ENCODE measurements around the gene FOXP1. TPM values are rescaled to one million over a fixed set of nuclear protein-coding genes. Genes with fewer than 3 reads are reported as not detected.

The FOXP1 gene
- total RNA-seq, 1 experiment from 2014 or later: 75.3 TPM

DNA sequence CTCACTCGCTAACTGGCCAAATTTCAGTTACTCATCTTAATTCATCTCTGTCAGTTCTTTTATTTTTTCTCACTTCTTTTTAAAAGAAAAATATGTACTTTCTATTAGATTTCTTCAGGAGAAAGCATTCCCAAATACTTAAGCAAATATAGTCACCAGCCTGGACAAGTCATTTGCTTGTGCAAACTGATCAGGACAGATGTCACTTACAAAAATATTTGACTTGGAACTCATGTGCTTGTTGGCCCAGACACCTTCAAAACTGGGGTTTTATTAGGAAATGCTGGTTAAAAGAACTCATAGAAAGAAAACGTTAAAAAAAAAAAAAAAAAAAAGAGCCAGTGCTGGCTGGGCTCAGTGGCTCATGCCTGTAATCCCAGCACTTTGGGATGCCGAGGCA, 31.3 kb upstream of the FOXP1 start:
- H3K27ac Mint-ChIP-seq: 0 out of 7 replicates have a peak overlapping the region, but pooled peaks of 1 of the 3 experiments have one; percentile 27
- no peaks in the 10 kb centered on the region for H3K9me3 ChIP-seq (ENCODE audit: control insufficient read depth, low read depth, low read length)
- H2AFZ ChIP-seq (ENCODE audit: low read length): no peak overlapping the region
- no peak overlapping the region for H3K56ac ChIP-seq (ENCODE audit: insufficient read length, low read depth, low read length)
- no peak overlapping the region for H2BK120ac ChIP-seq (ENCODE audit: low read depth, low read length, poor library complexity, severe bottlenecking)
- no peak overlapping the region for H3K9ac ChIP-seq (ENCODE audit: extremely low read depth, insufficient read length, low read length)
- H3K4me2 ChIP-seq (ENCODE audit: insufficient read depth, insufficient read length, low read length): no peak overlapping the region
- H3K9me3 Mint-ChIP-seq: peaks cover 0 to 2% of the 10 kb centered on the region in 2 experiments; a peak in 1 of 5 replicates
- no peak overlapping the region for H3K14ac ChIP-seq (ENCODE audit: insufficient read depth, low read length)
- H3K4me1 Mint-ChIP-seq: no peaks in the 10 kb centered on the region
- TF ChIP-seq CTCF (conservative IDR thresholded peaks at IDR 0.05): no peak
- H2BK20ac ChIP-seq (ENCODE audit: low read depth, low read length, poor library complexity, severe bottlenecking): no peak overlapping the region
- H4K5ac ChIP-seq (ENCODE audit: insufficient read length, low read depth, low read length): no peak overlapping the region
- no peaks in the 10 kb centered on the region for H4K20me1 ChIP-seq (ENCODE audit: control insufficient read depth, insufficient read depth, insufficient read length)
- H3K23me2 ChIP-seq (ENCODE audit: insufficient read length, low read depth, low read length, poor library complexity, severe bottlenecking): no peaks in the 10 kb centered on the region
- H3K18ac ChIP-seq (ENCODE audit: insufficient read length, low read depth, low read length): no peak overlapping the region
- H4K8ac ChIP-seq (replicated peaks; ENCODE audit: insufficient read length, low read depth, low read length): no peak overlapping the region
- H3K36me3 Mint-ChIP-seq (ENCODE audit: insufficient read depth in 1 of 3, low read depth in 3 of 3): no peaks in the 10 kb centered on the region; a peak in 1 of 7 replicates
- no peak overlapping the region for H2BK12ac ChIP-seq (ENCODE audit: insufficient read length, low read depth, low read length)
- H3K79me1 ChIP-seq (ENCODE audit: insufficient read depth, low read depth, low read length, poor library complexity, severe bottlenecking): no peaks in the 10 kb centered on the region
- H3K27me3 ChIP-seq (ENCODE audit: insufficient read depth, low read length): no peaks in the 10 kb centered on the region
- H3K4me3 Mint-ChIP-seq: no peak overlapping the region; a peak in 1 of 5 replicates
- H3T11ph ChIP-seq (ENCODE audit: low read length): no peak overlapping the region
- H2BK5ac ChIP-seq (ENCODE audit: insufficient read length, low read length): no peak overlapping the region
- H3K4me1 ChIP-seq (ENCODE audit: insufficient read depth, low read length): no peaks in the 10 kb centered on the region
- no CpG with 5 or more reads among the region's 3 CpGs for WGBS (ENCODE audit: extremely low coverage, insufficient read length, low lambda C conversion rate)
- no peak overlapping the region for H3K23ac ChIP-seq (ENCODE audit: insufficient read length, low read depth, low read length)
- no peak overlapping the region for H2BK15ac ChIP-seq (ENCODE audit: low read depth, low read length)
- DNase-seq: no peak
- H4K91ac ChIP-seq (ENCODE audit: insufficient read length, low read depth, low read length): no peak overlapping the region
- no peak overlapping the region for H2AK5ac ChIP-seq (ENCODE audit: insufficient read length, low read length)
- H3K27me3 Mint-ChIP-seq (ENCODE audit: low read depth): no peaks in the 10 kb centered on the region; the same call in 1 of the 2 replicates
- no peak overlapping the region for H3K4ac ChIP-seq (ENCODE audit: low read depth, low read length)
- no peak overlapping the region for H3K27ac ChIP-seq (ENCODE audit: insufficient read length, low read depth, low read length)
- H3K79me2 ChIP-seq (ENCODE audit: insufficient read depth, low read length): no peaks in the 10 kb centered on the region

Data from H9 (cell line).